Activated T-cell treated with anti-CD3 and anti-CD28 coated beads for 24 hours (primary cell): ENCODE data around the gene SFMBT2.
A peak's percentile ranks its signal among the peaks of the same experiment; 100 is the strongest.

Experiments used
- DNase-seq: peaks from one replicate; pipeline ENCODE4 v3.0.0-alpha.2; 2020; ENCODE audit warnings: low read depth

SFMBT2 gene

GRCh38 chr10:7264313-7264756 is 146.5 kb downstream of the SFMBT2 start:
- no peak for DNase-seq

DNA sequence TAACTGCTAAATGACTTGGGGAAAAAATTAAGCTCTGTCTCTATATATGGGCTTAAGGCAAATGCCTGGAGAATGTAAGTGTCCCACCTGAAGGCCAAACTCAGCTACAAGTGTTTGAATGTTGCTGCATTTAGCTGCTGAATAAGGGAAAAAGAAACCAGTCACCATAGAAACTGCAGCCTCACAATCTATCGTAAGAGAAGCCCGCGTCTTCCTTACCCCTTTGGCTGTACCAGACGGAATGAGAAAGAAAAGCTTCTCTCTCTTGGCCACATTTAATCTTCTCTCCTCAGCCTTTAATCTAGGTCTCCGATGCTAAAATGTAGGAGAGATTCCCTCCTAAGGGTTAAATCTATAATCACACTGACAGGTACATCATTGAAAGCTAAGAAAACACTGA is 147.2 kb downstream of the SFMBT2 start:
- DNase-seq = no peak

- DNase-seq = no peak
Measured at GRCh38 chr10:7261351-7261750, 149.5 kb downstream of the SFMBT2 start.

DNA sequence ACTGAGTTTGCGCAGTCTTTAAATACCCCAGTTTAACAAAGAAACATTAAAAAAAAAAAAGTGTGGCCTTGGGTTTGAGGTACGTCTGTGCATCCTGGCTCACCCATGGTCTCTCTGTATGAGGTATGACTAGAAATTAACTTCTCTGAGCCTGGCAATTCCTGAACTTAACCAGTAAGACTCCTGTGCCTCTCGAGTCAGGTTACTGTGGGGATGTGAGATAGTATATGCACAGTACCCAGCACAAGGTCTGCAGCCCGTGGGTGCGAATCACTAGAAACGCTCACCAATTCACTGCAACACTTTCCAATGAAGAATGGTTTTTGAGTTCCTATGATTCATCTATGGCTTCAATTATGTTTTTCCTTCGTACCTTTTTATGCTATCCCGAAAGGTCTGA is 149.9 kb downstream of the SFMBT2 start:
- no peak for DNase-seq

GRCh38 chr10:7260412-7260900 is 150.4 kb downstream of the SFMBT2 start:
- DNase-seq = no peak

DNA sequence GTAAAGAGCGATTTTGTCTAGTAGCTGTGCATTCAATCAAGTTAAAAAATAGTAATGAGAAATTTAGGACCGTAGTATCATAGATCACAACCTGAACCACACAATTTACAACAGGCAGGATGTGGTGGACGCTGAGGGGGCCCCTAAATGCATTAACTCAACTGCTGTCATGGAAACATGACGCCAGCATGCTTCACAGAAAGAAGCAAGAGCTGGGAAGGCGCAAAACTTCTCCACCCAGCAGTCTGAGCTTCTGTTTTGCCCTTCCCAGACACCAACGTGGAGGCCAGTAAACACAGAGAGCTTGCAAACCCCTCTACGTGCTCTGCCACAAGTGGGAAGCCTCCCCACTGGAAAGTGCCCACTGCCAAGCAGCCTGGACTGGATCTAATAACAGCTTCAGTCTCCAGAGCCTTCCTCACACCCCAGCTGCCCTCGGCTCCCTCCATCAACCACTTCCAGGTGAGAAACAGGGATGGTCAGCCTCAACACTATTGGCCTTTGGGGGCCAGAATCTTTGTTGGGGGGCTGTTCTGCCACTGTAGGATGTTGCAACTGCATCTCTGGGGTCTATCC is 151.8 kb downstream of the SFMBT2 start:
- peak; percentile 61 for DNase-seq

GRCh38 chr10:7255517-7255916 is 155.3 kb downstream of the SFMBT2 start:
- no peak for DNase-seq

- DNase-seq = no peak
Measured at GRCh38 chr10:7251696-7252465, 159.0 kb downstream of the SFMBT2 start.

DNA sequence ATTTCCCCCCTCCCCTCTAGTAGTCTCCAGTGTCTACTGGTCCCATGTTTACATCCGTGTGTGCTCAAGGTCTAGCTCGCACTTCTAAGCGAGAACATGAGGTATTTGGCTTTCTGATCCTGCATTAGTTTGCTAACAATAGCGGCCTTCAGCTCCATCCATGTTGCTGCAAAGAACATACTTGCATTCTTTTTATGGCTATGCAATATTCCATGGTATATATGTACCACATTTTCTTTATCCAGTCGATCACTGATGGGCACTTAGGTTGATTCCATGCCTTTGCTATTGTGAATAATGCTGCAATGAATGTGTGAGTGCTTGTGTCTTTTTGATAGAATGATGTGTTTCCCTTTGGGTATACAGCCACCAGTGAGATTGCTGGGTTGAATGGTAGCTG is 160.6 kb downstream of the SFMBT2 start:
- DNase-seq = no peak

GRCh38 chr10:7248585-7249164 is 162.2 kb downstream of the SFMBT2 start:
- no peak for DNase-seq

GRCh38 chr10:7248148-7248547 is 162.7 kb downstream of the SFMBT2 start:
- no peak for DNase-seq

DNA sequence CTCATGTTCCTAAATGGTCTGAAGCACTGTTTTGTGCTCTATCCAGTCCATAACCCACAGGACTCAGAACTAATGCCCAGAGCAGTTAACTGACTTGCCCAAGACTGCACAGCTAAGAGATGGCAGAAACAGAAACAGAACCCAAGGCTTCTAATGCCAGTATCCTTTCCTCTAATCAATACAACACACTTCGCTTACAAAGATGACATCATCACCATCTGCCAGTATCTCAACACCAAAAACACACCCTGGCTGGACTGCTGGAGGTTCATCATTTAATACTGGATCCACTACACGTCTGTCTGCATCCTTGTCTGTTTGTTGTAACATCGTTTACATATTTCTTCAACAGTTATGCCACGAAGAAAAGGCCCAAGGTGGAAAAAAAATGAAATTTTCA is 165.3 kb downstream of the SFMBT2 start:
- no peak for DNase-seq

- no peak for DNase-seq
Measured at GRCh38 chr10:7243873-7244272, 167.0 kb downstream of the SFMBT2 start.

GRCh38 chr10:7243139-7243538 is 167.7 kb downstream of the SFMBT2 start:
- no peak for DNase-seq

GRCh38 chr10:7239312-7239985 is 171.4 kb downstream of the SFMBT2 start:
- DNase-seq = no peak

DNA sequence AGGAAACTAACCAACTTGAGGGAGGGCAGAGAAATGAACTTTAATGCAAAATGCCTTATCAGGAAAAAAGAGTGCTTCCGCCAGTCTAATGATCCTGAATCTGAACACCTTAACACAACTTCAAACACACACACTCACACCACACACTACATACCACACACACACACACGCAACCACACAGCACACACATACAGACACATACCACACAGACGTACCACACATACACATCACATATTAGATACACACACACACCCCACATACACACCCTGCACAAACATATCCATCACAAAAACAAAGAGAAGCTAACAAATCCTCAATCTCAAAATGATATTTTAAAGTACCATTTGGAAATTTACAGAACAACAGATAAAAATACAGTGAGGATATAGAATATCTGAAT is 175.5 kb downstream of the SFMBT2 start:
- DNase-seq = no peak

DNA sequence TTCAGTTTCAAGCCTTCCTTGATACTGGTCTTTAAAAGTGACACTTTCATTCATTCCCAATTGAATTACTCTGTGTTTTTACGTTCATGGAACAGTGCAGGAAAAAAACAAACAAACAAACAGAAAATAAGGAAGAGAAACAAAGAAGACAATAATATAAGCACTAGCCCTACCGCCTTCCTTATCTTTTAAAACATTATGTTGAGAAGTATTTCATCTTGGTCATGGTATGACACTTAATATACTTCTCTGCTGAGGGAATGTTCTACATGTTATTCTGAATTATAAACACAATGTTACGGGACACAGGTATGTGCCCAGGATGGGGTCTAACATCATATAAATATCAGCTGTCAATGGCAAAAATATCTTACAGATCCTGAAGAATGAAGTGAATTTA is 176.7 kb downstream of the SFMBT2 start:
- DNase-seq = no peak

- no peak for DNase-seq
Measured at GRCh38 chr10:7233259-7233991, 177.4 kb downstream of the SFMBT2 start.

GRCh38 chr10:7231509-7232414 is 179.1 kb downstream of the SFMBT2 start:
- DNase-seq = no peak

DNA sequence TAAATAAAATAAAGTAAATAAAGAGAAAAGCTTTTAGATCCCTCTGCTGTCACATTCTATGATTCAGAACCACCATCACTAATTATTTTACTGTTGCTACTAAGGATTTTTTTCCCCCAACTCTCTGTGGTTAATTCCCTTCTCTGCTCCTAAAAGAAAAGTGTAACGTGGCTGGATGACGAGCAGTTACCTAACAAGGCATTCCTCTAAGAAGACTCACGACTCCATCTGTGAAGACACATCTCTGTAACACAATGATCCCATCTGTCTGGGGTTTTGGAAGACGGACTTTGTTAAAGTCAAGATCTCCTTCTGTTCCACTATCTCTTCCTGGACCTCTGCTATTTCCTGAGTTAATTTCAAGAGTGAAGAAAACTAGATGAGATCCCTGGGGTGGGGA is 179.9 kb downstream of the SFMBT2 start:
- DNase-seq = no peak

DNA sequence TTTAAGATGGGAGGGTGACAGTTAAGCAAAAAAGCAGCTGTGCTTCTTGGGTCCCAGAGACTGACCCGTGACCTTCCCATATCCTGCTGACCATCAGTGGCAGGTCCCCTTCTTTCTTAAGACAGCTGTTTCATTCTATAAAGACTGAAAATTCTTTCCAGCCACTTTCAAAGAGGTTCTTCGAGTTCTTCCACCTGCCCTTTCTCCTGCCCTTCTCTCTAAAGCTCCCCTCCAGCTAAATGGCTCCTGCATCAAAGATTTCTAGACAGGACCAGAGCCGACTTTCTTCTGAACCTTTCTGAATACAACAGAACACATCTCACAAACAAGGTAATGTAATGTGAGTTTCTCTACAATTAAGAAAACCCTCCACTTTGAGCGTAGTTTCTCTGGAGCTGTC is 180.8 kb downstream of the SFMBT2 start:
- DNase-seq = no peak
